NCI-H82 treated with DMSO at 0.1 percent for 48 hours (cell line): ENCODE results near the gene SIGLEC11.
"Not testable (repeated sequence)": the region's sequence is repeated elsewhere in the genome, so short reads cannot be mapped to it uniquely, and the experiment has no call there.

Experiments used
- DNase-seq: peaks from one replicate; lab custom pipeline; 2025; ENCODE audit not compliant: unreplicated experiment; lab: John Stamatoyannopoulos, UW

SIGLEC11 gene

GRCh38 chr19:49981603-49982593, 20.9 kb upstream of the SIGLEC11 start:
- DNase-seq = no peak

- no peak for DNase-seq
These were observed 17.4 kb upstream of the SIGLEC11 start for GRCh38 chr19:49978324-49978723.

DNA sequence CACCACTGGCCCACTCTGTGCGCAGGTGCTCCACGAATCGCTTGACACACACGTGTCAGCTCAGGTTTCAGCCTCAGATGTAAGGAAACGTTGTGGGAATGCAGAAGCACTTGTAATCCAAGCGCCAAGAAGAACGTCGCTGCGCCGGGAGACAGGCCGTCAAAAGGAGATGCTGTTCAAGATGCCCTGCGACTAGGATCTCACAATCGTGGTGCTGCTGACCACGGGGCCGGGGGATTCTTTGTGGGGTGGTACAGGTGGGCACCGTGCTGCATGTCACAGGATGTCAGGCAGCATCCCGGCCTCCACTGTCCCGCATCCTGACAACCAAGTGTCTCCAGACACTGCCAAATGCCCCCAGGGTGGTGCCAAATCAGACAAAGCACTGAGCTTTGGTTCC, 16.9 kb upstream of the SIGLEC11 start:
- no peak for DNase-seq

GRCh38 chr19:49977076-49977475, 16.1 kb upstream of the SIGLEC11 start:
- no peak for DNase-seq

DNA sequence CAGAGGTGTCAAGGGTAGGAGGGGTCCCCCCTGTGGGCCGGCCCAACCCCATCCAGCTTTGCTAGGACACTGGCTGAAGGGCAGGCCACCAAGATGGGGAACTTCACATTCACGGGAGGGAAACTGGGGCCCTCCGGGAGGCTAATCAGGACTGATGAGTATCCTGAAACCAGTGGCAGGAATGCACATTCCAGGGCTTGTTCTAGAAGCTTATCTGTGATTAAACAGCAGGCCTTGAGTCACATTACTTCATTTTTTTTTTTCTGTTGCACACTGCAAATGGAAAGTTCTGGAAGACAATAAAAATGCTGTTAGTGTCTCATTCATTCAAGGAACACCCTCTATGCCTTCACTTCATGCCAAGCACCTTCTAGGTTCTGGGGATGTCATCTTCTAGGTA, 15.5 kb upstream of the SIGLEC11 start:
- no peak for DNase-seq

GRCh38 chr19:49975051-49975450, 14.1 kb upstream of the SIGLEC11 start:
- no peak for DNase-seq

- DNase-seq = no peak
These were observed 13.0 kb upstream of the SIGLEC11 start for GRCh38 chr19:49973987-49974386.

DNA sequence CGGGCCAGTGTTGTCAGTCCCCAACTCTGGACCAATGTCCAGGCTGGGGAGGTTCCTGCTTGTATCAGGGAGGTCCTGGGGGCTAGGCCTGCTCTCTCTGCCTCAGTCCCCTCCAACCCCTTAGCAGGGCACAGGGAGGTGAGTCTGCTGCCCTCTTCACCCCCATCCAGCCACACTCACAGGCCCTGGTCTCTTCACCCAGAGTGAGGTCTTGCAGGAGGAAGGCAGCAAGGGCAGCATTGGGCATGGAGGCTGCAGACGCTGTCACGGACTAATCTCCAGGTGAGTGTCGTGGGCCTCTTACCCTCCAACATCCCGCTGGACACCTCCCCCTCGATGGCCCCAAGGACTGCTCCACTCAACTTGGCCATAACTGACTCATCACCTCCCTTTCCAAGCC, 11.9 kb upstream of the SIGLEC11 start:
- DNase-seq = no peak

DNA sequence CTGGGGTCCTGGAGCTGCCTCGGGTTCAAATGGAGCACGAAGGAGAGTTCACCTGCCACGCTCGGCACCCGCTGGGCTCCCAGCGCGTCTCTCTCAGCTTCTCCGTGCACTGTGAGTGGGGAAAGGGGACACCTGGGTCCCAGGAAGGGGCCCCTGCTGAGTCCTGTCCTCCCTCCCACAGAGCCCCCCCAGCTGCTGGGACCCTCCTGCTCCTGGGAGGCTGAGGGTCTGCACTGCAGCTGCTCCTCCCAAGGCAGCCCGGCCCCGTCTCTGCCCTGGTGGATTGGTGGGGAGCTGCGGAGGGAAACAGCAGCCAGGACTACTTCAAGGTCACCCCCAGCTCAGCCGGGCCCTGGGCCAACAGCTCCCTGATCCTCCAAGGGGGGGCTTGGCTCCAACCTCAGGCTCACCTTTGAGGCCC, 11.0 kb upstream of the SIGLEC11 start:
- DNase-seq = no peak

GRCh38 chr19:49969355-49969754, 8.4 kb upstream of the SIGLEC11 start:
- DNase-seq = not testable (repeated sequence)

DNA sequence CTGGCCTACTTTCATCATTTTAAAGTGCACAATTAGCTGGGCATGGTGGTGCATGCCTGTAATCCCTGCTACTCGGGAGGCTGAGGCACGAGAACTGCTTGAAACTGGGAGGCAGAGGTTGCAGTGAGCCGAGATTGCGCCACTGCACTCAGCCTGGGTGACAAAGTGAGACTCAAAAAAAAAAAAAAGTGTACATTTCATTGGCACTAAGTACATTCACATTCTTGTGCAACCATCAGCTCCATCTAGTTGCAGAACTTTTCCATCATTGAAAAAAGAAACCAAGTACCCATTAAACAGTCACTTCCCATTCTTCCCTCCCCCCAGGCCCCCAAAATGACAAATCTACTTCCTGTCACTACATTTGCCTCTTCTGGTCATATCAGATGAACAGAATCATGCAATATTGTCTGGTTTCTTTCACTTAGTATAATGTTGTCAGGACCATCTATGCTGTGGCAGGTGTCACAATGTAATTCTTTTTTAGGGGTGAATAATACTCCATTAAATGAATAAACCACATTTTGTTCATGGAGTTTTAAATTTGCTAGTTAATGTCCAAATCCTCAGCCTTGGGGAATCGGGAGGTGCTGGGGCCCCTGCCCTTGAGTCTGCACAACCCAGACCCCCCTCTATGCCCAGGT, 7.4 kb upstream of the SIGLEC11 start:
- DNase-seq = no peak

DNA sequence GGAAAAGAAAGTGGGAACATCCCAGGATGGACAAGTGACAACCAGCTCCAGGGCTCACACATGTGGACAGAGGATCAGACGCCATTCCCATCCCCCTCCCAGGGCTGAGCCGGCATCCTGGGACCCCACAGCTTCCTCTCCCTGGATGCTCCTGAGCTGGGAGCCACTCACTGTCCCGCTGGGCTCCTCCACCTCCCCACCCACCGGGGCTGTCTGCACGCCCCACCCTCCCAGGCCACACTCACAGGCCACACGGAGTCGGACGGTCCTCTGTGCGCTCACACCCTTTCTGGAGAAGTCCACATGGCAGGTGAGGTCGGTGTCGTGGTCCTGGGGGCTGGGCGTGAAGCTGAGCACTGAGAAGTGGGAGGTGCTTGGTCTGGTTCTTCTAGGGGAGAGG, 1.1 kb downstream of the SIGLEC11 start:
- not testable (repeated sequence) for DNase-seq

DNA sequence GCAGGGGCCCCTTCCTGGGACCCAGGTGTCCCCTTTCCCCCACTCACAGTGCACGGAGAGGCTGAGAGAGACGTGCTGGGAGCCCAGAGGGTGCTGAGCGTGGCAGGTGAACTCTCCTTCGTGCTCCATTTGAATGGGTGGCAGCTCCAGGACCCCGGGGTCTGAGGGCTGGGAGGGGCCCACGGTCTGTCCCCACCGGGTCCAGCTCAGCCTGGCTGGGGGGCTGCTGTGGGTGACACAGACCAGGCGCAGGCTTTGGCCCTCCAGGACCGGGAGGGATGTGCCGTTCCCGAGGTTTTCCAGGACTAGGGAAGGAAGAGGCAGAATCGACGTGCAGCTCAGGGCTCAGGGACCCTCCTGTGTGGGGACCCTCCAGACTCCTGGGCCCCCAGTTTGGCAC, 2.4 kb downstream of the SIGLEC11 start:
- DNase-seq = not testable (repeated sequence)

GRCh38 chr19:49958144-49958543, 2.8 kb downstream of the SIGLEC11 start:
- not testable (repeated sequence) for DNase-seq

DNA sequence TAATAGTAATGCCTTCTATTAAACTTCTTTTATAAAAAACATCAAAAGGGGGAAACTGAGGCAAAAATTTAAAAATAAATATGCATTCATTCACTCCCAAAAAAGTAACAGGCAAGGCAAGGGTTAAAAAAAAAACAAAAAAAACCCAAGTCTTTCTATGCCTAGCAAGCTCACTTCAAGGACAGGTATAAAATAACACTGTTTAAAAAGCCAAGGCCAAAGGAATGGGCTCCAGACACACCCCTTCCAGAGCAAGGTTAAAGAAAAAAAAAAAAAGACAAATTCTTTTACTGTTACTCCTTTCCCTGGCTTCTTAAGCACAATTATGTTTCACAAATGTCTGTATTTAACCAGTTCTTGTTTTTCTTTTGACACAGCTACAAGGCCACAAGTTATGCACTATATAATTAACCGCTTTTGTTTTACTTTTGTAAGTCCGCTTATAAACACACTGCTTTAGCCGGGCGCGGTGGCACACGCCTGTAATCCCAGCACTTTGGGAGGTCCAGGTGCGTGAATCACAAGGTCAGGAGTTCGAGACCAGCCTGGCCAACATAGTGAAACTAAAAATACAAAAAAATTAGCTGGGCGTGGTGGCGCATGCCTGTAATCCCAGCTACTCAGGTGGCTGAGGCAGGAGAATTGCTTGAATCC, 3.6 kb downstream of the SIGLEC11 start:
- DNase-seq = no peak

DNA sequence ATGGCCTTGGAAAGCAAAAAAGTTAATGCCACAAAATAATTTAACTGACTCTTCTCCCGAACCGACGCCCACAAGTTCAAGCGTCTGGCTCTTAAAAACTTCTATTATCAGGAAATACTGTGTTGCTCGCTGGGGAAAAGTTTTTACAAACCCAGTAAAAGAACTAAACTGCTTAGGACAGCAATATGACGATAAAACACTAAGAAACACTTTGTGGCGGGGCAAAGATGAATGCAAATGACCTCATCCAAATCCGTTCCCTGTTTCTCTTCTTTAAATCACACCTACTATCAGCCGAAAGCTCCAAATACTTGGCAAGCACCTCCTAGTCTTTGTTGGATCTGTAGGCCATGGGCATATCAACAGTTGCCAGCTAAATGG, 4.9 kb downstream of the SIGLEC11 start:
- no peak for DNase-seq

- no peak for DNase-seq
These were observed 6.0 kb downstream of the SIGLEC11 start for GRCh38 chr19:49954933-49955332.

DNA sequence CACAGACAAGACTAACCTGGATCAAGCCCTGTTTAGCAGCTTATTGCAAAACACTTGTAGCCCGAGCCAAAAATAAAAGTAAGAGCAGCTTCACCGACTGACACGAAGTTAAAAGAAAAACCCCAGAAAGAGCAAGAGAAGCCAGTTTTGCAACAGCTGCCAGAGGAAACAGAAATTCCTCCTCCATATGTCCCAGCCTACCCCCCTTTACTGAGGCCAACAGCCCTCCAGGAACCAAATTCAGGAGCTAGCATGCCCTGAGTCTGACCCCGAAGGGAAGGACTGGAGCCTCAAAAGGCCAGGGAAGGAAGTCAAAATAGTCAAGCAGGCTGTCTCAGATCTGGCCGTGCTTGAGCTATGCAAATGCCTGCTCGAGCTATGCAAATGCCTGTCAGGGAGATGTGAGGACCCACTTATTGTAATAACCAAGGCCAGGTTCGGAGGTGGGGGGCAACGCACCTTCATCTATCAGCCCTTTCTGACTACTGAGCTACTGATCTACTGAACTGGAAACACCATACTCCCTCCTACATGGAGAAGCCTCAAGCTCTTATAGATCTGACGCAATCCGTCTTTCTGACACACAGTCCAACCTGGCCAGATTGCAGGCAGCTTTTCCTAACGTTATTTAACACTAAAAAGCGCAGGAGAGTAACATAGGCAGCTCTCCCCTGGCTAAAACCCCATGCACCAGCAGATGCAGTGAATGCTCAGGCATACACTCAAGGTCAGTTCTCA, 6.7 kb downstream of the SIGLEC11 start:
- no peak for DNase-seq

GRCh38 chr19:49953416-49953815, 7.6 kb downstream of the SIGLEC11 start:
- DNase-seq = no peak

DNA sequence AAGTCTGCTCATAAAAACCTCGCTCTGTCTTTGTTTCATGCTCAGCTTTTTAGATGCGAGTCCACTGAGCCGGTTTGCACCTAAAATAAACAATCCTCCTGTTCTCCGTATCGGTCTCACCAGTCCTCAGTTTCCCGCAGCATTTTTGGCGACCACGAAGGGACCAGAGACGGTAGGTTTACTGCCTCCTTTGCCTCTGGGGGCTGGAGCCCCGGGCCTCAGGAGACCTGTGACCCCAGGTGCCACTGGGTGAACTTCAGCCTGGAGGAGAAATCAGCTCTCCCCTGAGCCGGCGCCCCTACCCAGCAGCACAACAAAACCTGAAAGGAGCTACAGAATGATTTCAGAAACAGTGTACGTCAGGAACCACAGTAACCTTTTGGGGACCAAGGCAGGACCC, 8.1 kb downstream of the SIGLEC11 start:
- no peak for DNase-seq

- no peak for DNase-seq
These were observed 8.5 kb downstream of the SIGLEC11 start for GRCh38 chr19:49952479-49952836.
